Activated CD4-positive, alpha-beta T cell treated with anti-CD3 and anti-CD28 coated beads, Interleukin-2, amount 10 ng/mL, durations not matched to agents 7 days and 5 days (primary cell): ENCODE measurements around the gene TPRX1. TPM values are rescaled to one million over a fixed set of nuclear protein-coding genes. Genes with fewer than 3 reads are reported as not detected.
"Not testable (repeated sequence)": the region's sequence is repeated elsewhere in the genome, so short reads cannot be mapped to it uniquely, and the experiment has no call there.

Experiments
- CTCF ChIA-PET: fragments of 350-600 bp; sonication (Branson Sonifier 250); formaldehyde crosslinking; loops from one replicate; lab custom pipeline; 2021; ENCODE audit warnings: antibody characterized with exemption; lab: Charles Lee
- POLR2A ChIA-PET: fragments of 350-600 bp; sonication (Branson Sonifier 250); formaldehyde crosslinking; loops from one replicate; lab custom pipeline; 2021; ENCODE audit warnings: antibody characterized with exemption; lab: Charles Lee
- DNase-seq: peaks from one replicate; pipeline ENCODE4 v3.0.0-alpha.2; 2020
- H3K27ac Mint-ChIP-seq: one replicate; pipeline ENCODE4 v1.8.0; 2021; ENCODE audit warnings: mild to moderate bottlenecking, moderate library complexity, mixed read lengths
- H3K27me3 Mint-ChIP-seq: one replicate; pipeline ENCODE4 v1.8.0; 2021; ENCODE audit warnings: mixed read lengths
- H3K36me3 Mint-ChIP-seq: one replicate; pipeline ENCODE4 v1.8.0; 2021; ENCODE audit warnings: low read depth, mixed read lengths
- H3K4me1 Mint-ChIP-seq: one replicate; pipeline ENCODE4 v1.8.0; 2021; ENCODE audit warnings: mixed read lengths
- H3K4me3 Mint-ChIP-seq: one replicate; pipeline ENCODE4 v1.8.0; 2021; ENCODE audit warnings: mild to moderate bottlenecking, moderate library complexity, mixed read lengths
- H3K9me3 Mint-ChIP-seq: one replicate; pipeline ENCODE4 v1.8.0; 2021; ENCODE audit warnings: mixed read lengths
- total RNA-seq, 2 experiments: library from RNA; stranded (reverse); gene quantifications; one replicate each; pipeline ENCODE4 v1.2.3, GENCODE V29; 2021

Gene TPRX1
- total RNA-seq, result not detected

- CTCF ChIA-PET, DNase-seq, H3K36me3 Mint-ChIP-seq, H3K27ac Mint-ChIP-seq, H3K4me3 Mint-ChIP-seq, POLR2A ChIA-PET, H3K27me3 Mint-ChIP-seq, H3K9me3 Mint-ChIP-seq, H3K4me1 Mint-ChIP-seq: not testable (repeated sequence)
Observed at GRCh38 chr19:47804451-47804850, at the start of gene TPRX1. TPRX1 (minus strand) TSS chr19:47804551; CDS start chr19:47804539, 12 bp downstream.

GRCh38 chr19:47853003-47853402, 48.7 kb upstream of the TPRX1 start:
- ChIA-PET POLR2A (no interaction called here), CTCF (no interaction called here)
- peaks cover 13% of the 10 kb centered on the region for H3K4me1 Mint-ChIP-seq
- no peak for DNase-seq
- H3K27ac Mint-ChIP-seq, result no peak overlapping the region
- H3K4me3 Mint-ChIP-seq, result no peak overlapping the region
- H3K36me3 Mint-ChIP-seq, result no peaks in the 10 kb centered on the region
- H3K9me3 Mint-ChIP-seq, result no peaks in the 10 kb centered on the region
- H3K27me3 Mint-ChIP-seq, result peaks cover 32% of the 10 kb centered on the region

- Mint-ChIP-seq H3K9me3 (no peaks in the 10 kb centered on the region), H3K27me3 (peaks cover 33% of the 10 kb centered on the region), H3K27ac (peak overlapping the region; percentile 47), H3K4me1 (peaks cover 8% of the 10 kb centered on the region), H3K36me3 (no peaks in the 10 kb centered on the region), H3K4me3 (no peak overlapping the region)
- POLR2A ChIA-PET, result no interaction called here
- CTCF ChIA-PET, result no interaction called here
- DNase-seq, result peak; percentile 36
Observed at GRCh38 chr19:47848823-47849473, 44.6 kb upstream of the TPRX1 start.

- H3K4me3 Mint-ChIP-seq, result no peak overlapping the region
- no peak for DNase-seq
- ChIA-PET POLR2A (no interaction called here), CTCF (no interaction called here)
- H3K36me3 Mint-ChIP-seq, result no peaks in the 10 kb centered on the region
- H3K9me3 Mint-ChIP-seq, result no peaks in the 10 kb centered on the region
- H3K27ac Mint-ChIP-seq, result no peak overlapping the region
- peaks cover 7% of the 10 kb centered on the region for H3K4me1 Mint-ChIP-seq
- H3K27me3 Mint-ChIP-seq, result peaks cover 33% of the 10 kb centered on the region
Observed at GRCh38 chr19:47848425-47848822, 44.1 kb upstream of the TPRX1 start.

GRCh38 chr19:47842941-47843340, 38.6 kb upstream of the TPRX1 start:
- peaks cover 4% of the 10 kb centered on the region for H3K27me3 Mint-ChIP-seq
- no peaks in the 10 kb centered on the region for H3K9me3 Mint-ChIP-seq
- H3K4me1 Mint-ChIP-seq, result no peaks in the 10 kb centered on the region
- no peak overlapping the region for H3K4me3 Mint-ChIP-seq
- ChIA-PET POLR2A (no interaction called here), CTCF (no interaction called here)
- H3K27ac Mint-ChIP-seq, result no peak overlapping the region
- no peaks in the 10 kb centered on the region for H3K36me3 Mint-ChIP-seq
- DNase-seq, result no peak

GRCh38 chr19:47839913-47840312, 35.6 kb upstream of the TPRX1 start:
- Mint-ChIP-seq H3K27me3 (no peaks in the 10 kb centered on the region), H3K4me3 (no peak overlapping the region), H3K9me3 (no peaks in the 10 kb centered on the region), H3K36me3 (no peaks in the 10 kb centered on the region), H3K4me1 (no peaks in the 10 kb centered on the region), H3K27ac (no peak overlapping the region)
- DNase-seq, result no peak
- ChIA-PET POLR2A (no interaction called here), CTCF (interaction anchor here (0.7 kb wide), 2 partner anchors 21 to 29 kb away, joined by 3 read pairs; no protein-coding TSS in a partner anchor)

GRCh38 chr19:47839411-47839810, 35.1 kb upstream of the TPRX1 start:
- H3K9me3 Mint-ChIP-seq, result no peaks in the 10 kb centered on the region
- no peak overlapping the region for H3K4me3 Mint-ChIP-seq
- no peak overlapping the region for H3K27ac Mint-ChIP-seq
- no peaks in the 10 kb centered on the region for H3K4me1 Mint-ChIP-seq
- H3K27me3 Mint-ChIP-seq, result no peaks in the 10 kb centered on the region
- ChIA-PET POLR2A (no interaction called here), CTCF (interaction anchor here (0.7 kb wide), 2 partner anchors 20 to 30 kb away, joined by 3 read pairs; no protein-coding TSS in a partner anchor)
- no peaks in the 10 kb centered on the region for H3K36me3 Mint-ChIP-seq
- DNase-seq, result no peak

- H3K4me1 Mint-ChIP-seq, result no peaks in the 10 kb centered on the region
Observed at GRCh38 chr19:47836038-47836437, 31.7 kb upstream of the TPRX1 start.

GRCh38 chr19:47832723-47833122, 28.4 kb upstream of the TPRX1 start:
- ChIA-PET POLR2A (no interaction called here), CTCF (no interaction called here)
- no peak overlapping the region for H3K4me3 Mint-ChIP-seq
- H3K27ac Mint-ChIP-seq, result no peak overlapping the region
- DNase-seq, result no peak
- H3K36me3 Mint-ChIP-seq, result no peaks in the 10 kb centered on the region
- H3K9me3 Mint-ChIP-seq, result no peaks in the 10 kb centered on the region
- no peaks in the 10 kb centered on the region for H3K27me3 Mint-ChIP-seq
- no peaks in the 10 kb centered on the region for H3K4me1 Mint-ChIP-seq

More at GRCh38 chr19:47836038-47836437, 31.7 kb upstream of the TPRX1 start:
- Mint-ChIP-seq H3K27me3 (no peaks in the 10 kb centered on the region), H3K9me3 (no peaks in the 10 kb centered on the region), H3K27ac (no peak overlapping the region), H3K36me3 (no peaks in the 10 kb centered on the region), H3K4me3 (no peak overlapping the region)
- POLR2A ChIA-PET, result no interaction called here
- CTCF ChIA-PET, result no interaction called here
- no peak for DNase-seq

- H3K27ac Mint-ChIP-seq, result no peak overlapping the region
- H3K9me3 Mint-ChIP-seq, result no peaks in the 10 kb centered on the region
- peaks cover 5% of the 10 kb centered on the region for H3K27me3 Mint-ChIP-seq
- no peaks in the 10 kb centered on the region for H3K36me3 Mint-ChIP-seq
- CTCF ChIA-PET, result no interaction called here
- no peak overlapping the region for H3K4me3 Mint-ChIP-seq
- H3K4me1 Mint-ChIP-seq, result no peaks in the 10 kb centered on the region
- POLR2A ChIA-PET, result no interaction called here
- DNase-seq, result no peak
Observed at GRCh38 chr19:47826800-47827199, 22.4 kb upstream of the TPRX1 start.

- no peaks in the 10 kb centered on the region for H3K9me3 Mint-ChIP-seq
Observed at GRCh38 chr19:47824396-47824795, 20.0 kb upstream of the TPRX1 start.

GRCh38 chr19:47821460-47822020, 17.2 kb upstream of the TPRX1 start, which contains the start of gene CRX:
CRX (plus strand) TSS chr19:47821937; CDS start chr19:47834444, 12,507 bp downstream.
- no peaks in the 10 kb centered on the region for H3K36me3 Mint-ChIP-seq
- ChIA-PET CTCF (no interaction called here), POLR2A (no interaction called here)
- DNase-seq, result no peak
- peaks cover 38% of the 10 kb centered on the region for H3K27me3 Mint-ChIP-seq
- no peak within 1 kb of the TSS for H3K4me3 Mint-ChIP-seq
- no peaks in the 10 kb centered on the region for H3K9me3 Mint-ChIP-seq
- H3K27ac Mint-ChIP-seq, result no peak within 1 kb of the TSS
- peaks cover 3% of the 10 kb centered on the region for H3K4me1 Mint-ChIP-seq

More at GRCh38 chr19:47824396-47824795, 20.0 kb upstream of the TPRX1 start:
- Mint-ChIP-seq H3K4me1 (peaks cover 3% of the 10 kb centered on the region), H3K36me3 (no peaks in the 10 kb centered on the region), H3K4me3 (no peak overlapping the region), H3K27ac (no peak overlapping the region), H3K27me3 (peaks cover 25% of the 10 kb centered on the region)
- POLR2A ChIA-PET, result no interaction called here
- CTCF ChIA-PET, result no interaction called here
- no peak for DNase-seq

GRCh38 chr19:47820410-47820809, 16.1 kb upstream of the TPRX1 start:
- H3K9me3 Mint-ChIP-seq, result no peaks in the 10 kb centered on the region
- CTCF ChIA-PET, result interaction anchor here (0.6 kb wide), 1 partner anchor 434 kb away, joined by 3 read pairs; no protein-coding TSS in a partner anchor

More at GRCh38 chr19:47820410-47820809, 16.1 kb upstream of the TPRX1 start:
- Mint-ChIP-seq H3K27ac (no peak overlapping the region), H3K27me3 (peaks cover 38% of the 10 kb centered on the region), H3K4me1 (peaks cover 3% of the 10 kb centered on the region), H3K36me3 (no peaks in the 10 kb centered on the region), H3K4me3 (no peak overlapping the region)
- no peak for DNase-seq
- POLR2A ChIA-PET, result no interaction called here
